Endodermal cell (in vitro differentiated cells): ENCODE data around the gene ZNF668. TPM values are rescaled to one million over a fixed set of nuclear protein-coding genes. Genes with fewer than 3 reads are reported as not detected.

Experiments used
- DNase-seq: peaks from one replicate; pipeline ENCODE4 v3.0.0-alpha.2; 2017
- H3K27ac ChIP-seq: 2 replicates; pipeline ENCODE4 v1.5.1; 2013; ENCODE audit warnings: mild to moderate bottlenecking, low read depth, low read length, moderate library complexity
- H3K27me3 ChIP-seq: 2 replicates; pipeline ENCODE4 v1.6.1; 2013; ENCODE audit warnings: mild to moderate bottlenecking, low read length, moderate library complexity; ENCODE audit not compliant: insufficient read depth, control insufficient read depth, poor library complexity, severe bottlenecking
- H3K36me3 ChIP-seq: 2 replicates; pipeline ENCODE4 v1.7.0; 2013; ENCODE audit warnings: mild to moderate bottlenecking, low read length, moderate library complexity; ENCODE audit not compliant: control insufficient read depth, insufficient read depth
- H3K4me1 ChIP-seq: one replicate; pipeline ENCODE4 v1.7.0; 2013; ENCODE audit warnings: low read length; ENCODE audit not compliant: control insufficient read depth, insufficient read depth
- H3K4me3 ChIP-seq: 2 replicates; pipeline ENCODE4 v1.5.1; 2013; ENCODE audit warnings: mild to moderate bottlenecking, low read length, moderate library complexity
- H3K9ac ChIP-seq: 2 replicates; pipeline ENCODE4 v1.6.1; 2013; ENCODE audit warnings: mild to moderate bottlenecking, low read length, moderate library complexity; ENCODE audit not compliant: poor library complexity, severe bottlenecking; ENCODE audit errors: extremely low read depth
- H3K9me3 ChIP-seq: 2 replicates; pipeline ENCODE4 v1.6.1; 2013; ENCODE audit warnings: mild to moderate bottlenecking, low read length, moderate library complexity; ENCODE audit not compliant: control insufficient read depth
- H3K27ac Mint-ChIP-seq: 2 replicates; pipeline ENCODE4 v1.8.0; 2020; ENCODE audit warnings: mixed read lengths
- H3K27me3 Mint-ChIP-seq: 2 replicates; pipeline ENCODE4 v1.8.0; 2021; ENCODE audit warnings: mild to moderate bottlenecking, mixed read lengths; ENCODE audit not compliant: insufficient read depth
- H3K36me3 Mint-ChIP-seq: 2 replicates; pipeline ENCODE4 v1.8.0; 2020; ENCODE audit warnings: low read depth, mixed read lengths
- H3K4me1 Mint-ChIP-seq: 2 replicates; pipeline ENCODE4 v1.8.0; 2020; ENCODE audit warnings: mixed read lengths
- H3K4me3 Mint-ChIP-seq: 2 replicates; pipeline ENCODE4 v1.8.0; 2020; ENCODE audit warnings: mild to moderate bottlenecking, moderate library complexity, mixed read lengths
- H3K9me3 Mint-ChIP-seq: 2 replicates; pipeline ENCODE4 v1.8.0; 2020; ENCODE audit warnings: mild to moderate bottlenecking, mixed read lengths
- WGBS, 2 experiments: methylation state at CpG; one replicate each; pipeline versions ENCODE4 v1.1.5 to v1.1.7; 2013; ENCODE audit warnings: missing lambda C conversion rate in 2 of 2, mixed read lengths in 1 of 2; ENCODE audit not compliant: insufficient coverage in 1 of 2, insufficient read length in 1 of 2; 5-methylcytosine and 5-hydroxymethylcytosine counted together
- total RNA-seq, 2 donors: library from RNA; stranded (reverse); fragmentation: NEBNext Ultra II Directional in 1 of 2; extraction: Animal tissue kit (Norgen Biotek cat#: 25700) in 1 of 2; gene quantifications; 2 replicates in 1 of 2; 3 replicates in 1 of 2; pipeline ENCODE4 v1.2.1, GENCODE V29; 2021
- TF ChIP-seq, protein P1 (sequence below): fragments of 200-600 bp; sonication (generic); conservative IDR thresholded peaks from 2 replicates; pipeline ENCODE4 v1.5.0; 2021; ENCODE audit warnings: antibody characterized with exemption, mild to moderate bottlenecking

Gene ZNF668
- total RNA-seq, 2 donors from 2014 or later: 11.2 to 12.6 TPM

DNA sequence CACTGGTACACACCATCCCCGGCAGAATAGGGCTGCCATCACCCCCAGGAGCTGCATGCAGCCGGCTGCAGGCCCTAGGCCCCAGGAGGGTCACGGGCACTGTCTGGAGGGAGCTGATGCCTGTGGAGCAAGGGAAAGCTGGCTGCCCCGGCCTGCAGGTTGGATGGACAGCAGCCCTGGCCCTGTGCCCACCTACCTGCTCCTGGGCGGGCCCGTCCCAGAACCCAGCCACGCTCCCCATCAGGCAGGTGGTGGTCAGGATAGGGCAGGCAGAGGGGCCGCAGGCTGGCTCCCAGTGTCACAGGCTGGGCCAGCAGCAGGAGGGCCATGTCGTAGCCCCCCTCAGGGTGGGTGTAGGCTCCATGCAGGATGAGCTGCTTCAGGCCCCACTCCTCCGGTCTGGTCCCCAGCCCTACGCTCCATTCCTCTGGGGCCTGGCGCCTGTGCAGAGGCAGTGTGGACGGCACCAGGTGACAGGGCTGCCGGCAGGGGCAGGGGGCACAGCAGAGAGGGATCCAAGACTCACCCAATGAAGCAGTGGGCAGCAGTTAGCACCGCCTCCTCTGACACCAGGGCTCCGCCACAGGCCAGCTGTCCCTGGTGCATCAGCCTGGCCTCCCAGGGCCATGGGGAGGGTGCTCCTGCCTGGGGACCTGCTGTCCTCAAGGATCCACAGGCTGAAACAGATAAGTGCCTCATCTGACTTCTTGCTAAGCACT is 10.7 kb upstream of the ZNF668 start:
- Histone ChIP-seq H3K4me1 (no peaks in the 10 kb centered on the region), H3K27me3 (no peaks in the 10 kb centered on the region), H3K36me3 (peaks cover 12% of the 10 kb centered on the region), H3K9ac (no peak overlapping the region), H3K9me3 (no peaks in the 10 kb centered on the region), H3K27ac (no peak overlapping the region), H3K4me3 (no peak overlapping the region)
- Mint-ChIP-seq H3K9me3 (no peaks in the 10 kb centered on the region), H3K4me3 (no peak overlapping the region), H3K27ac (no peak overlapping the region), H3K4me1 (no peaks in the 10 kb centered on the region), H3K36me3 (peaks cover 19% of the 10 kb centered on the region), H3K27me3 (no peaks in the 10 kb centered on the region)
- WGBS, 2 experiments: 91 to 95% methylated on average over 10 to 16 of the region's 16 CpGs
- TF ChIP-seq, protein P1, sequence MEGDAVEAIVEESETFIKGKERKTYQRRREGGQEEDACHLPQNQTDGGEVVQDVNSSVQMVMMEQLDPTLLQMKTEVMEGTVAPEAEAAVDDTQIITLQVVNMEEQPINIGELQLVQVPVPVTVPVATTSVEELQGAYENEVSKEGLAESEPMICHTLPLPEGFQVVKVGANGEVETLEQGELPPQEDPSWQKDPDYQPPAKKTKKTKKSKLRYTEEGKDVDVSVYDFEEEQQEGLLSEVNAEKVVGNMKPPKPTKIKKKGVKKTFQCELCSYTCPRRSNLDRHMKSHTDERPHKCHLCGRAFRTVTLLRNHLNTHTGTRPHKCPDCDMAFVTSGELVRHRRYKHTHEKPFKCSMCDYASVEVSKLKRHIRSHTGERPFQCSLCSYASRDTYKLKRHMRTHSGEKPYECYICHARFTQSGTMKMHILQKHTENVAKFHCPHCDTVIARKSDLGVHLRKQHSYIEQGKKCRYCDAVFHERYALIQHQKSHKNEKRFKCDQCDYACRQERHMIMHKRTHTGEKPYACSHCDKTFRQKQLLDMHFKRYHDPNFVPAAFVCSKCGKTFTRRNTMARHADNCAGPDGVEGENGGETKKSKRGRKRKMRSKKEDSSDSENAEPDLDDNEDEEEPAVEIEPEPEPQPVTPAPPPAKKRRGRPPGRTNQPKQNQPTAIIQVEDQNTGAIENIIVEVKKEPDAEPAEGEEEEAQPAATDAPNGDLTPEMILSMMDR: no peak
- DNase-seq: no peak

DNA sequence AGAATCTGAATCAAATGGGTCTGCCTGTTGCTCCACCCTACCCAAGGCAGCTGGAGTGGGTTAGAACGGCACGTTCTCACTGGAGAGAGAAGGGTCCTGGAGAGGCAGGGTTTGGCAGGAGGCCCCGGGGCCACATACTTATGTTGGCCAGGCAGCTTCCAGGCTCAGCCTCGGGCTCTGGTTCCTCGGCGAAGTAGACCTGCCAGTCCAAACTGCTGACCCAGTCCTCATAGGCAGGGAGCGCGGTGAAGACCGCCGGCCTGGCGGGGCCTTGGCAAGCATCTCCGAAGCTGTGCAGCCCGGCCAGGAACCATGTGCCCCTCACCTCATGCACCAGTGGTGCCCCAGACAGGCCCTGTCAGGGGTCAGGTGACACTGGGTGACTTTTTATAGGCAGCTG is 9.9 kb upstream of the ZNF668 start:
- H3K36me3 Mint-ChIP-seq: peaks cover 25% of the 10 kb centered on the region
- no peaks in the 10 kb centered on the region for H3K9me3 ChIP-seq
- DNase-seq: no peak
- WGBS, 2 experiments: 92 to 97% methylated on average over 7 to 13 of the region's 13 CpGs
- no peaks in the 10 kb centered on the region for H3K4me1 ChIP-seq
- no peak overlapping the region for H3K4me3 Mint-ChIP-seq
- H3K9ac ChIP-seq: no peak overlapping the region
- no peak overlapping the region for H3K27ac ChIP-seq
- peaks cover 15% of the 10 kb centered on the region for H3K36me3 ChIP-seq
- H3K9me3 Mint-ChIP-seq: no peaks in the 10 kb centered on the region
- no peak overlapping the region for H3K4me3 ChIP-seq
- TF ChIP-seq, protein P1: no peak
- H3K27ac Mint-ChIP-seq: no peak overlapping the region
- no peaks in the 10 kb centered on the region for H3K27me3 ChIP-seq
- no peaks in the 10 kb centered on the region for H3K4me1 Mint-ChIP-seq
- H3K27me3 Mint-ChIP-seq: no peaks in the 10 kb centered on the region

DNA sequence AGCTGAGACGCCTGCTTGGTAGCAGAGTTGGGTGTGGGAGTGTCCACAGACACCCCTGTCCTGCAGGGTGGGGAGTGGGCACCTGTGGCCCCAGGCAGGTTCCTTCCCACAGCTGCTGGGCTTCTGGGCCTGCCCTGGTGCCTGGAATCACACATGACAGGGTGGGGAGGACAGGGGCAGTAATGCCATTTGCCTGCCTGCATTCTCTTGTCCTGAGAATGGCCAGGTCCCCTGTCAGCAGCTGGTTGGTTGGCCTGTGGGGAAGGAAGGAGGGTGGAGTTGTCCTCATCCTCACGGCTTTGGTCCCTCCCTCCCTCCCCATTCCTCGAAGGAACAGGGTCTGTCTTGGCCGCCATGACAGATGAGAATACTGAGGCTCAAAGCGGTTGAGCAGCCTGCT is 9.5 kb upstream of the ZNF668 start:
- DNase-seq: no peak
- 93% methylated on average over 3 to 5 of the region's 5 CpGs for WGBS, 2 experiments
- H3K9ac ChIP-seq: no peak overlapping the region

More for the DNA sequence above, 9.5 kb upstream of the ZNF668 start:
- Mint-ChIP-seq H3K27ac (no peak overlapping the region), H3K9me3 (no peaks in the 10 kb centered on the region), H3K4me1 (no peaks in the 10 kb centered on the region), H3K27me3 (no peaks in the 10 kb centered on the region), H3K4me3 (no peak overlapping the region), H3K36me3 (peaks cover 30% of the 10 kb centered on the region)
- Histone ChIP-seq H3K9me3 (no peaks in the 10 kb centered on the region), H3K27me3 (no peaks in the 10 kb centered on the region), H3K4me3 (no peak overlapping the region), H3K36me3 (peaks cover 19% of the 10 kb centered on the region), H3K27ac (no peak overlapping the region), H3K4me1 (no peaks in the 10 kb centered on the region)
- TF ChIP-seq, protein P1: no peak
